OCI-M2 (cell line): ENCODE data around the gene TRAT1.

ENCODE experiments used
- DNase-seq: peaks from one replicate; lab custom pipeline; 2025; ENCODE audit not compliant: unreplicated experiment; lab: John Stamatoyannopoulos, UW

TRAT1 gene

DNA sequence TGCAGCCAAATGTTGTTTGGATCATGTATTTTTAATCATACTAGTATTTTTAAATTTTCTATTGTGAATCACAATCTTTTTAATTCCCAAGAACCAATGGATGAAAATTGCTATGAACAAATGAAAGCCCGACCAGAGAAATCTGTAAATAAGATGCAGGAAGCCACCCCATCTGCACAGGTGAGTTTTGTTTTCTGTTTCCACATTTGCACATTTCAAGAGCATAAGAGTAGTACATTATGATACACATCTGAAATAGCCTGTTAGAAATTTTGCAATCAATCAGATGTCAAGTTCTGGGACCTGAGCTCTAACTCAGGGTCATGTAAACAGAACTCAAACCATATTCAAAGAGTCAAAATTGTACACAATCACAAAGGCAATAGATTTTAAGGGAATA is 26.5 kb downstream of the TRAT1 start:
- no peak for DNase-seq

DNA sequence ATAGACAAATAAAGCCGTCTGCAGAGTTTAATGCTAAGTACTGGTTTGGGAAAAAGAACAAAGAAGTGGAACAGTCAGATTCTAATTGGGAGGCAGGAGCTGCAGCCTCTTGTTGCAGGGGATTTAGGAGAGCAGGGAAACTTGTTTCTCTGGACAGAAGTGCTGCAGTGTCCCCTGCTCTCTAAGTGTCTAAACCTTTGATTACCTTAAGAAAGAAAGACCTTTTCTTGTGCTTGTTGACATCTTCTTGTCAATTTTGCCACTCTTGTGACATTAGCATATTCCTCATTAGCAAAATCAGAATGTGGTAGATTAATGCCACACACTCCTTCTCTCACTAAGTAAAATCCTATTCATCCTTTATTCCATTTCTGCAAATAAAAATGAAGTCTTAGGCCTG is 38.8 kb downstream of the TRAT1 start:
- DNase-seq = no peak

DNA sequence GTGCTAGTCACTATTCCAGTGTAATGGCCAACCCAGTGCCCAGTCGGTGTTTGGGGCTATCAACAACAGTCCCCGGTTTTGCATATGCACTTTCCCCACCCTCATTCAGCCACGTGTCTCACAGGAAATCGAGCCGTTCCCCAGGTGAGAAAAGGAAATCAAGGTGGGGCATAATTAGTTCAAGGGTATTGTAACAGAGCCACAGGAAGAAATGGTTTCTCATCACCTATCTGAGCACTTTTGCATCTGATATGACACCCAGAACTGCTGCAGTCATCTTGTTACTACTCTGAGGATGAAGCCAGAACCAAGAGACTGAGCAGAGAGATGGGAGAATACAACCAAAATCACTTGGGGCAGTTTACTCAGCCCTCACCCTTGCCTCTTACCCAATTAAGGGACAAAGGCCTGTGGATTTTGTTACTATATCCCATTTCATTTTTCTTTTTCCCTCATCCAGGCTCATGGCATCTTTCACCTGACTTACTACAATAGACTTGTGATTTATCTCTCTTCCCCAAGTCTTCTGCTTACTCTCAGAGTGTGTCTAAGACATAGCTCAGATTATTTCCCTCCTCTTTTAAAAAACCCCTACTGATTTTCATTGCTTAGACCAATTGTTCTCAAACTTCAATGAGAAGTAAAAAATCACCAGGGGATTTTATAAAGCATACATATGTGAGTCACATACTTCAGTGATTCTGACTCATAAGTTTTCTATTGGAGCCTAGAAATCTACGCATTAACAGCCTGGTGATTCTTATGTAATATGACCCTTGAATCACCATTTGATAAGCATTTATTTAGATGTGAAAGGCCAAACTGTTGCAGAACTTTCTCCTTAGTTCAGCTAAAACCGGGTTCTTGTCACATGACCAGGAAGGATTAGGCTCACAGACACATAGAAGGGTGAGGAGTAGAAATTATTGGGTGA is 40.5 kb downstream of the TRAT1 start:
- DNase-seq = no peak

DNA sequence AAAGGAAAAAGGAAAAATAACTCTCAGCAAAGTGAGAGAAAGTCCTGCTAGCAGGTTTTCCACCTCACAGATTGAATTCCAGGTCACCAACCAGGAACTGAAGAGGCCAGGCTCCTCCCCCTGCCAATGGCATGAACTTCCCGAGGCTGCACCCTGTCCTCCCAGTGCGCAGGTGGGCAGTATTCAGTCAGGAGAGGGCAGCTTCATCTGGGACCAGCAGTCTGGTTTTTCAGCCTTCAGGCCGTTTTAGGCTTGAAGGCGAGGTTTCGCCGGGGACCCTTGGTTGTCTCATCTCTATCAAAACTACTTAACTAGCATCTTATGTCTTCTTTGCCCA is 41.2 kb downstream of the TRAT1 start:
- DNase-seq = no peak

DNA sequence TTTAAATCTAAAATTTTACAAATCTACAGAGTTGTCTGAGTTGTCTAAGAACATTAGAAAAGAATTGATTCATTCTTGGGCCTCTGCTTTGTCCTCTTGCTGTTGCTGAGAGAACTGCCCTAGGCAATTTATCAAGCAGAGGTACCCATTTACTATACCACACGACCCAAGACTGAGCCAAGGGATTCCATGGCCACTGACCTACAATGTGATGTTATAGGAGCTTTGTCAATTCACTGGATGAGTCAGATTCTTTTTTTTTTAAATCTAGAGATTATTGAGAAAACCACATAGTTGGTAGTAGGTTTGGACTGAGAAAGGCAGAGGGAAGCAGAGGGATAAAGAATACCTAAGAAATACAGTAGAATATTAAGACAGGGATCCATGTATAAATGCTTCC is 55.3 kb downstream of the TRAT1 start:
- DNase-seq = no peak

DNA sequence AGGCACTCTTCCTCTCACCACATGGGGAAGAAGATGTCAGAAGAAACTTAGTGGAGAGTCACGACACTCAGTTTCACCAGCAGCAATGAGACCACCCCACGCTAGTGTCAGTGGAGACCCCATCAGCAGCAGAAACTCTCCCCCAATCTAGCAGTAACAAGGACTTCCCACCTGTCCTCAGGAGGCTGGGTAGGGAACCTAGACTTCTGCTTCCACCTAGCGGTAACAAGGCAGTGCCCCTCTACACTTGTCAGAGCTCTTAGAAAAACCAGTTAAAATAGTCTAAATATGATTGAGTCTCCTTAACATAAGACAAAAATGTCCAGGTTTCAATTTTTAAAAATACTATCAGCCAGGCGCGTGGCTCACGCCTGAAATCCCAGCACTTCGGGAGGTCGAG is 57.3 kb downstream of the TRAT1 start:
- DNase-seq = no peak

DNA sequence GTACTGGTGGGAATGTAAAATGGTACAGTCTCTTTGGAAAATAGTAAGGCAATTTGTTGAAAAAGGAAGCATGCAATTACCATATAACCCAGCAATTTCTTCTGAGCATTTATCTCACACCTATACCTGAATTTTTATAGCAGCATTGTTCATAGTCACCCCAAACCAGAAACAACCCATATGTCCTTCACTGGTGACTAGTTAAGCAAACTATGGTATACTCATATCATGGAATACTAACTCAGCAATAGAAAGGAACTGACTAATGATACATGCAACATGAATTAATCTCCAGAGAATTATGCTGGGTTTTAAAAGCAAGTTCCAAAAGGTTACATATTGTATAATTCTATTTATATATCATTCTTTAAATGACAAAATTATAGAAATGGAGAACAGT is 60.2 kb downstream of the TRAT1 start:
- no peak for DNase-seq

DNA sequence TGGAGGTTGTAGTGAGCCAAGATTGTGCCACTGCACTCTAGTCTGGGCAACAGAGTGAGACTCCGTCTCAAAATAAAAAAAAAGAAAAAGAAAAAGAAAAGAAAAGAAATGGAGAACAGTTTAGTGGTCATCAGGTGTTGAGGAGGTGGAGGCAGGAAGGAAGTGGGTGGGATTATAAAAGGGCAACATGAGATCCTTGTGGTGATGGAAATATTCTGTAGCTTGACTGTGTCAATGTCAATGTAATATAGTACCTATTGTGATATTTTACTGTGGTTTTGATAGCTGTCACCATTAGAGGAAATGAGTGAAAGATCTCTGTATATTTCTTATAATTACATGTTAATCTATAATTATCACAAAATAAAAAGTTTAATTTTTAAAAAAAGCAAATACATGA is 60.8 kb downstream of the TRAT1 start:
- DNase-seq = no peak

DNA sequence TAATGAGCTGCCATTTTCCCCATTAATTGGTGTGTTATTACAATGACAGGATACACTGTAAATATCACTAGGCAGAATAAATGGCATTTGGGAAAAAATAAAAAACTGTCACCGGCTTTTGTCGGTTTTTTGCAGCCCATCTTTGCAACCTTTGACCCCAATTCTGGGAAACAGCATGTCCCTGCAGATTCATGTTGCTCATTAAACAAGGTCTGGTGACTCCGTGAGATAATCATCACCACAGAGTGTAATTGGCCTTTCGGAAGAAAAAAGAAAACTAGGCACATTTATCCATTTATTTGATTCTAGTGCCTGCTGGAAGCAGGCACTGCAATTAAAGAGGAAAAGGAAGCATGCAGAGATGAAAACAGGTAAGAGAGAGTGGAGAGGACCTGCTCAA is 64.5 kb downstream of the TRAT1 start:
- DNase-seq = no peak

DNA sequence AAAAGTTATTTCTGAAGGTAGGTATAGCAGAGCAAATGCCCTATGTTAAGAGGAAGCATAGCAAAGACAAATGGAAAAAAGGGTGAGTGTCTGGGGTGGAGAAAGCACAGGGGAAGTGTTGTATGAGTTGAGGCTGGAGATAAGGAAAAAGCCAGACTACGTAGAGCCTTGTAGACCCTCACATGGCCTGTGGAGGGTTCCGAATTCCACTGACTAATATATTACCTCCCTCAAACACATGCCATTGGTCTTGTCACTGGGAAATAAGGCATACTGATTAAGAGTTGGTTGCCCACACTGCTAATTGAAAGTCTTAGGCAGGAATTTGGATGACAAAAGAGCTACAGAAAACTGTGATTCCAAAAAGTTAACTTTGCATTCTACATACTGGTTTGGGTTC is 65.2 kb downstream of the TRAT1 start:
- DNase-seq = no peak

DNA sequence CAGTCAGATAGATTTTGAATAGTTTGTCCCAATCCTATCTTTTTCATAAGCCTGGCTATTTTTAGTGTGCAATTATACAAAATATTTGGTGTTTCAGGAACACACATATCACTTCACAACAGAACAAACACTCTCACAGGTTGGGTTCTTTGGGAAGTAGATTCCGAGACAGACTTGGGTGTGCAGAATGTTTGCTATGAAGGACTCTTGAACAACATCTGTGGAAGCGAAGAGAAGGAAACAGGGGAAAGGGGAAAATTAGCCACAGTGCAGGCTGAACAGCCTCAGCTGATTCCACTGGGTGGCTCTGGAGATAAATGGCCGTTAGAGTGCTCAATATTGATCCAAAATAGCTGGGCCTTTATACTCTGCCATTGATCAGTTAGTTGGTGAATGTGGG is 69.2 kb downstream of the TRAT1 start:
- DNase-seq = no peak

DNA sequence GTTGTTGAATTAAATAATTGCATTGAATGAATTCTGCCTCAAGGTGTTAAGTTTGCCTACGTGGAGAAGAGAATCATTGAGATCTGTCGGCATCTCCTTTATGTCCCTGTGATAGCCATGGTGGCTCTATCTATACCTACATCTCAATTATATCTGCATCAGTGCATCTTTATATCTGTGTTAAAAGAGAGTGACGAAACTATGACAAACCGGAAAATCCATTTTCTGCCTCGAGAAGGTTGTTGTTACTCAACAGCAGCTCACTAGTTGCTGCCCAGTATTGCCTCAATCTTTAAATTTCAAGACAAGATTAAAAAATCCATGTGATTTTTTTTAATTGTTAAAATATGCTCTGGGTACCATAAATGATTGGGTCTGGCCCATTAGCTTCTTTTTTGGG is 72.4 kb downstream of the TRAT1 start:
- DNase-seq = no peak

DNA sequence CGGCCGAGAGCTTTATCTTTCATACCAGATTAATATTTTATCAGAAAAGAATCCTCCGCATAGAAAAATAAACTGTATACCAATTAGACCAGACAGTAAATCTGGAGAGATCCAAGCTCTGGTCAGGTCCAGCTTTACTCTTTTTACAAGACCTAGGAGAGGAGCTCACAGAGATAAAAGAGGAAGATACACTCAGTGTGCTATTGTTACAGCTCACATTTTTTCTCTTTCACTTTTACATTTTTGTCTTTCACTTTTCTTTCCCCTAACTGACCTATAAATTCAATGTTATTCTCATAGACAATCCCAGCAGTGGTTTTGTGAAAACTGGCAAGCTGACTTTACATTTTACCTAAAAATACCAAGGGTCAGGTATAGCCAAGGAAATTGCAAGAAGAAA is 75.3 kb downstream of the TRAT1 start:
- DNase-seq = no peak

DNA sequence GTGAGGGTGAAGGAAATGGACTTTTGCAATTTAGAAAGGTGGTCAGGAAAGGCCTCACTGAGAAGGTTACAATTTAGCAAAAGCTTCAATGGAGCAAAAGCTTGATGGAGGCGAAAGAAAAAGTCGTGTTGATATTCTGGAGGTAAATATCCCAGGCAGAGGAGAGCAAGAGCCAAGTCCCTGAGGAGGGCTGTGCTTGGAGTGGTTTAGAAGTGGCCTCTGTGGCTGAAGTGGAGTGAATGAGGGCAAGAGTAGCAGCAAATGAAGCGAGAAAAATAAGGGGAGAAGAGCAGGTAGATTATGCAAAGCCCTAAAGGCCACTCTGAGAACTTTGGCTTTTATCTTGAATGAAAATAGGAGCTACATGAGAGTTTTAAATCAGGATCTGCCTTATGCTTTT is 76.9 kb downstream of the TRAT1 start:
- no peak for DNase-seq
